ENCODE data around the gene GRIK4. TPM values are rescaled to one million over a fixed set of nuclear protein-coding genes. Genes with fewer than 3 reads are reported as not detected.

GRIK4 gene
- total and polyA plus RNA-seq, 12 donors, result 0.33 to 4.8 (median 3.0) TPM

- H3K9me3 ChIP-seq (replicated peaks in 1 of 3), result no peaks in the 10 kb centered on the region
- H3K36me3 ChIP-seq (replicated peaks in 1 of 2), result no peaks in the 10 kb centered on the region
- H3K27ac ChIP-seq, result no peak overlapping the region
- H3K4me1 ChIP-seq (replicated peaks in 1 of 2), result peaks cover 0 to 4% of the 10 kb centered on the region in 2 donors
- TF ChIP-seq POLR2A (IDR thresholded peaks at IDR 0.05), result no peak
- no peak for TF ChIP-seq CTCF (IDR thresholded peaks at IDR 0.05)
- no peak for DNase-seq
- H3K27me3 ChIP-seq, result no peaks in the 10 kb centered on the region
- no peak overlapping the region for H3K4me3 ChIP-seq
- WGBS, 4 donors, result 87 to 92% (median 90%) methylated on average over 7 of the region's 7 CpGs
- intact Hi-C loops (cut with DNase I), result no loop called here
Observed at GRCh38 chr11:120774591-120775386, 263.2 kb downstream of the GRIK4 start.

DNA sequence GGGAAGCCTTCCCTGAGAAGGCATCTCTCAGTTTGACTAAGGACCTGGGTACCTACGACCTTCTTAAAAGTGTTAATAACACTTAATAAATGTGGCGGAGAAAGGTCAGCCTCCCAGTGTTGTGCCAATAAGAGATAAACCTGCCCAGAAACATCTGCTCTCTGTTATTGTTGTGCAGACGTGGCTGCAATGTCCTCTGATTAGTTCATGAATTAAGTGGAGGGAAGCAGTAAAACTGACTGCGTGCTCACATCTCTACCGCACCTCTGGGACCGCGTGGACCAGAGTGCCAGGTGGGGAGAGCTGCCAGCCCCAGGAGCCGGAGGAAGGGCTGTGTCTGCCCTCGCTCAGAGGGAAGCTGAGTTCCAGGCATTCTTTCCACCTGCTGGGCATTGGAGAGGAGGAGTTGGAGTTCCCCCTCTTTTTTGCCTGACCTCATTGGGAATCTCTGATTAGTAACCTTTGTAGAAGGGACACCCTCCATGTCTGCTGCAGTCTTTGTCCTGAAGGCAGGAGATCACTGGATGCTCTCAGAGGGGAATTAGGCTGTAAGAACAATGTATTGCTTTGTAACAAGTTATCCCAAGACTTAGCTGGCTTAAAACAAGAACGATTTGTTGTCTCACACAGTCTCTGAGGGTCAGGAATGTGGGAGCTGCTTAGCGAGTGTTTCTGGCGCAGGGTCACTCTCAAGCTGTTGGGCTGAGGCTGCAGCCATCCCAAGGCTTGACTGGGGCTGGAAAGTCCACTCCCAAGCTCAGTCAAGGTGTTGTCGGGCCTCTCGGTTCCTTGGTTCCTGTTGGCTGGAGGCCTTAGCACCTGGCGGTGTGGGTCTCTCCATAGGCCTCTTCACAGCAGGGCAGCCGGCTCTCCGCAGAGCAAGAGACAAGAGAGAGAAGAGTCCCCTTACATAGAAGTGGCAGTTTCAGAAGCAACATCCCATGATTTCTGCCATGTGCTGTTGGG, 264.7 kb downstream of the GRIK4 start:
- no peak for TF ChIP-seq POLR2A (IDR thresholded peaks at IDR 0.05)
- no peak for TF ChIP-seq CTCF (IDR thresholded peaks at IDR 0.05)
- 74 to 82% (median 78%) methylated on average over 14 to 17 of the region's 17 CpGs for WGBS, 4 donors
- intact Hi-C loops (cut with DNase I), result no loop called here

DNA sequence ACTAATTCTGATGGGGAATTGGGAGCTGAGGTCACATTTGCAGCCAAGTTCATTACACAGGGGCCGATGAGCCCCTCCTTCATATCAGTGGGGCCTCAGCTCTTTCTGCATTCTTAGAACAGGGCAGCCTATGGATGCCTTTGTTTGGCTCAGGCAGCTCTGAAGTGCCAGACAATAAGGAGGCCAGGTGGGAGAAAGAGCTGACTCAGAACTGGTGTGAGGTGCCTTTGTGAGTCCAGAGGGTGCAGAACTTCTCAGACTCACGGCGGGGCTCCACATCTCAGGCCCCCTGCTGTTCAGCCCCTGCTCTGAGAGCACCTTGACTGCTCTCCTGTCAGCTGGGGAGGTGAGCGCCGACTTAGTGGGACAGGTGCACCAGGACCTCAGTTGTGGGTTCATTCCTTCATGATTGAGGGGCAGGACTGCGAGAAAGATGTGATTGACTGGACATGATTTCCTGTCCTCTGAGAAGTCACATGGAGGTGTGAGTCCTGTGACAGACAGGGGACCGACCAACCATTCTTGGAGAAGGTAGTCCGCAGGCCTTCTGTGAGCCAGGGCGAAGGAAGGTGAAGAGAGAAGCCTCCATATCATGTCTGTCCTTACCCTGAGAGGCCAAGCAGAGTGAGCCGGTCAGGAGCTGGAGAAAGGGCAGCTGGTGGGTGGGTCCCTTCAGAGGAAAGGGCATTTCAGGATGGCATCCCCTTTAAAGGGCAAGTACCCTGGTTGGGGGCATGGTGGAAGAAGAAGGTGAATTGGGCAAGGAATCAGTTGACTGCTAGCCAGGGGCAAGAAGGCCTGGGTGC, 267.3 kb downstream of the GRIK4 start:
- peak in 2 of 7 donors; percentile 9 to 42 for DNase-seq

More for the DNA sequence above, 264.7 kb downstream of the GRIK4 start:
- no peak overlapping the region for H3K27ac ChIP-seq
- no peak overlapping the region for H3K4me3 ChIP-seq
- H3K36me3 ChIP-seq (replicated peaks in 1 of 2), result no peaks in the 10 kb centered on the region
- H3K27me3 ChIP-seq, result no peaks in the 10 kb centered on the region
- H3K4me1 ChIP-seq (replicated peaks in 1 of 2), result peaks cover 0 to 4% of the 10 kb centered on the region in 2 donors
- no peaks in the 10 kb centered on the region for H3K9me3 ChIP-seq (replicated peaks in 1 of 3)
- DNase-seq, result peak in 1 of 7 donors; percentile 47

More for the DNA sequence above, 267.3 kb downstream of the GRIK4 start:
- H3K27ac ChIP-seq, result no peak overlapping the region
- TF ChIP-seq POLR2A (IDR thresholded peaks at IDR 0.05), result no peak
- TF ChIP-seq CTCF (IDR thresholded peaks at IDR 0.05), result no peak
- intact Hi-C loops (cut with DNase I), result no loop called here
- H3K4me3 ChIP-seq, result no peak overlapping the region
- no peaks in the 10 kb centered on the region for H3K36me3 ChIP-seq (replicated peaks in 1 of 2)
- H3K4me1 ChIP-seq (replicated peaks in 1 of 2), result no peaks in the 10 kb centered on the region
- 86 to 90% (median 88%) methylated on average over 6 to 10 of the region's 10 CpGs for WGBS, 4 donors
- no peaks in the 10 kb centered on the region for H3K27me3 ChIP-seq
- H3K9me3 ChIP-seq (replicated peaks in 1 of 3), result no peaks in the 10 kb centered on the region
